Measurements from ENCODE around the gene POLR3B. TPM values are rescaled to one million over a fixed set of nuclear protein-coding genes. Genes with fewer than 3 reads are reported as not detected.

POLR3B gene
- total RNA-seq = 1 to 10 TPM; 9.1 to 9.2 TPM

DNA sequence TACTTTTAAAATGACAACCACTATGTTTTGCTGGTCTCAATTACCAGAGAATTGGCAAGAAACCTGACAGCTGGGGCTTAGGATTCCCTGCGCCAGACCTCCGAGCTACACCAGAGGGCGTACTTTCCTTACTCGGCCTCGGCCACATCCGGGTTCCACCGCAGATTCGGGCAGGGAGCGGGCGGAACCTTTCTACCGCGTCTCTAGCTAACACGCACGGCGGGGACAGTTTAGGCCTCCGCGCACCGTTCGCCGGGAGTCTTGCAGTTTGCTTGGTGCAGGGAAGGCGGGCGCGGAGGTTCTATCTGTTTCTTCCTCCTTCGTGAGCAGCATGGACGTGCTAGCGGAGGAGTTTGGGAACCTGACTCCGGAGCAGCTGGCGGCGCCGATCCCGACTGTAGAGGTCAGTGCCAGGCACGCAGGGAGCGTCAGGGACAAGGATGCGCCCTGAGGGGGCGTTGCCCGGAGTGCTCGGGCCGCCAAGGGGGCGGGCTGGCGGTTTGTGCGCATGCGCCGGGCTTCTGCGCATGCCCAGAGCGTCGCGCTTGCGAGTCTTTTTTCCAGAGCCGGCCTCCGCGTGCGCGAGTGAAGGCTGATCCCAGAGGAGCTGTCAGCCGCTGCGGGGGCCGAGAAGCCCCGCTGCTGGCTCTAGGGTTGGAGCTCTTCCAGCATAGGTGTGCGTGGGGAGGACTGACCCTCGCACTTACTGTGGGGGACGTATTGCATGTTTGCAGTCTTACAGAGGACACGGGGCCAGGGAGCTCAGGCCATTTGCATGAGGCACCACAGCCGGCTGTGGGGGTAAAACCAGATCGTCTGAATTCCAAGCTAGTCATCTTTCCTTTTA, at the start of gene POLR3B:
POLR3B (plus strand) TSS at position 200 of the 847 bp plus-strand sequence; CDS start at position 332, 132 bp downstream.
- DNase-seq (peak; percentile 96 to 97 (median 96)), ATAC-seq (peak; percentile 94)
- H3K4me3 ChIP-seq = peak within 1 kb of the TSS; percentile 40 to 76
- intact Hi-C loops (cut with DNase I) = no loop called here
- H3K4me1 ChIP-seq = peaks cover 34% of the 10 kb centered on the region
- 0% methylated on average over 15 to 61 of the region's 63 CpGs for WGBS, 2 donors
- H3K9me3 ChIP-seq = no peaks in the 10 kb centered on the region
- peak; percentile 77 to 92 (median 90) for TF ChIP-seq POLR2A (IDR thresholded peaks at IDR 0.05)
- TF ChIP-seq, protein P1, sequence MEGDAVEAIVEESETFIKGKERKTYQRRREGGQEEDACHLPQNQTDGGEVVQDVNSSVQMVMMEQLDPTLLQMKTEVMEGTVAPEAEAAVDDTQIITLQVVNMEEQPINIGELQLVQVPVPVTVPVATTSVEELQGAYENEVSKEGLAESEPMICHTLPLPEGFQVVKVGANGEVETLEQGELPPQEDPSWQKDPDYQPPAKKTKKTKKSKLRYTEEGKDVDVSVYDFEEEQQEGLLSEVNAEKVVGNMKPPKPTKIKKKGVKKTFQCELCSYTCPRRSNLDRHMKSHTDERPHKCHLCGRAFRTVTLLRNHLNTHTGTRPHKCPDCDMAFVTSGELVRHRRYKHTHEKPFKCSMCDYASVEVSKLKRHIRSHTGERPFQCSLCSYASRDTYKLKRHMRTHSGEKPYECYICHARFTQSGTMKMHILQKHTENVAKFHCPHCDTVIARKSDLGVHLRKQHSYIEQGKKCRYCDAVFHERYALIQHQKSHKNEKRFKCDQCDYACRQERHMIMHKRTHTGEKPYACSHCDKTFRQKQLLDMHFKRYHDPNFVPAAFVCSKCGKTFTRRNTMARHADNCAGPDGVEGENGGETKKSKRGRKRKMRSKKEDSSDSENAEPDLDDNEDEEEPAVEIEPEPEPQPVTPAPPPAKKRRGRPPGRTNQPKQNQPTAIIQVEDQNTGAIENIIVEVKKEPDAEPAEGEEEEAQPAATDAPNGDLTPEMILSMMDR (IDR thresholded peaks at IDR 0.05) = peak; percentile 55 to 96 (median 94)
- no peaks in the 10 kb centered on the region for H3K27me3 ChIP-seq
- H3K27ac ChIP-seq = peak within 1 kb of the TSS; percentile 86 to 94 (median 90)
- H3K36me3 ChIP-seq (replicated peaks in 1 of 2; ENCODE audit: insufficient read depth in 1 of 2, low read depth in 2 of 2) = no peaks in the 10 kb centered on the region

DNA sequence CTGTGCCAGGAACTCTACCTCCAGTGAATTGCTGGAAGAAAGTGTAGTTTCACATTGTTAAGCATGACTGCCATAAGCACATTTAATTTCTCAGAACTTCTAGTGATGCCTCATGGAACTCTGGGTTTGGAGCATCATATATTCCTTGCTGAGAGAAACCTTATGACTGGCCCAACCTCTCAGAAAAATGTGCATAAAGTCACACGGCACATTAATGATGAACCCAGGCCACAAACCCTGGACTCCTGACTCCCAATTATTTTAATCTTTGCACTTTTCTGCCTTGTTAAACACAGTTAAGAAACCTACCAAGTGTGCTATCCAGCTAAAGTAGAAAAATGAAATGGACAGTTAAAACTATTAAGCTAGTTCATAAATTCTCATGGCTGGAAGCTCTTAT, 49.4 kb upstream of the POLR3B start:
- H3K27ac ChIP-seq = no peak overlapping the region

DNA sequence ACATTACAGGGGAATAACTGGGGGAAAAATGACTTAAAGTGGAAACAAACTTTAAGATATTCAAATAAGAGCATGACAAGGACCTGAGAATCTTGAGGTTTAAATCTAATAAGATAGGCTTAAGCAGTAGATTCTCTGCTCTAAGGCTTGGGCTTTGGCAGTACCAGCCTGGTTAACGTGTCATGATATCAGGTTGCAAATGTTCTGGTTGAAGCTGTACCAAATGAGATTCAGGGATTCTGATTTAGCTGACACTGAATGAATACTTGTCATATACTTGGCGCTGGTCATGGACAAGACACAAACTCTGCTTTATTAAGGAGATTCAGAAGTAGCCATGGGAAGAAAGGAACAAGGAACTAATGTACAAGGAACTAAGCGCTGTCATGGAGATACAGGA, 48.9 kb upstream of the POLR3B start:
- TF ChIP-seq POLR2A (IDR thresholded peaks at IDR 0.05) = no peak
- Histone ChIP-seq H3K36me3 (replicated peaks in 1 of 2; ENCODE audit: insufficient read depth in 1 of 2, low read depth in 2 of 2) (no peaks in the 10 kb centered on the region), H3K4me1 (peaks cover 22% of the 10 kb centered on the region), H3K27me3 (no peaks in the 10 kb centered on the region), H3K4me3 (no peak overlapping the region), H3K9me3 (no peaks in the 10 kb centered on the region), H3K27ac (no peak overlapping the region)
- ATAC-seq (no peak), DNase-seq (no peak)
- intact Hi-C loops (cut with DNase I) = no loop called here
- 87 to 90% methylated on average over 3 of the region's 3 CpGs for WGBS, 2 donors

More for the DNA sequence above, 49.4 kb upstream of the POLR3B start:
- Histone ChIP-seq H3K9me3 (no peaks in the 10 kb centered on the region), H3K36me3 (replicated peaks in 1 of 2; ENCODE audit: insufficient read depth in 1 of 2, low read depth in 2 of 2) (no peaks in the 10 kb centered on the region), H3K4me3 (no peak overlapping the region), H3K4me1 (peaks cover 22% of the 10 kb centered on the region), H3K27me3 (no peaks in the 10 kb centered on the region)
- TF ChIP-seq POLR2A (IDR thresholded peaks at IDR 0.05) = no peak
- TF ChIP-seq, protein P1 (IDR thresholded peaks at IDR 0.05) = no peak
- WGBS, 2 donors = 90 to 92% methylated on average over 1 of the region's 1 CpG
- ATAC-seq (no peak), DNase-seq (no peak)
- intact Hi-C loops (cut with DNase I) = no loop called here

DNA sequence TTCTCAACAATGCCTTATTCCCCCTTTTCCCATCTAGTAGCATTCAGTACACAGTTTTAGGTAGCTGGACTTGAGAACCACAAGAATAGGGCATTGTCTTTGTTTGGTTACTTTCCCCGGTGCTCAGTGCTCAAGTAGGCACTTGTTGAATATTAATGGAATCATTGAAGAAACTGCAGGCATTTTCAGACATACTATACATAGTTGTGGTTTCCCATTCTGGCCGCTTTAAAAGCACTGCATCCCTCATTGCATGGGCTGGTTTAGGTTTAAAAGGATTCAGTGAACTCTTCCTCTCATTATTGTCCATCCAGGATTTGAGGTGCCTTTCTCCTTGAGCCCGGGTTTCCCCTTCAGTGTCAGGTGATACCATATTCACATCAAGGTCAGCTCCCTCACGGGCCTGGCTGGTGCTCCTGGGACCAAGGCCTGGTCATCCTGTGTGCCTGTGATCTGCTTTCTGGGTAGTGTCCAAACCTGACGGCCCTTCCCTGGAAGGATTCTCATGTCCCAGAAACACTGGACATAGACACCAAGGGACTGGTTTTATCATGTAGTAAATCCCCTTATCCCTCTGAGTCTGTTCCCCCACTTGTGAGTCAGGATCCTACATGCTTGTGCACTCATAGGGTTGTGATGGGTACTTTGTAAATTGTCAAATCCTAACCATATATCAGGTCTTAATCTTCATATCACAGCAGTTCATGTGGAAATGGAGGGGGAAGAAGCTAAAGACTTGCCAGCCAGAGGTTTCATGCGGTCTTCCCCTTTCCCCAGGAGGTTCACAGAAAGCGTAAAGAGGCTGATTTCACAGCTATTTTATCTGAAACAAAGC, 47.7 kb upstream of the POLR3B start:
- 58 to 61% methylated on average over 7 of the region's 7 CpGs for WGBS, 2 donors
- intact Hi-C loops (cut with DNase I) = no loop called here
- Histone ChIP-seq H3K4me1 (peaks cover 9% of the 10 kb centered on the region), H3K27ac (no peak overlapping the region), H3K27me3 (no peaks in the 10 kb centered on the region), H3K9me3 (no peaks in the 10 kb centered on the region), H3K4me3 (no peak overlapping the region), H3K36me3 (replicated peaks in 1 of 2; ENCODE audit: insufficient read depth in 1 of 2, low read depth in 2 of 2) (no peaks in the 10 kb centered on the region)
- no peak for TF ChIP-seq POLR2A (IDR thresholded peaks at IDR 0.05)
- TF ChIP-seq, protein P1 (IDR thresholded peaks at IDR 0.05) = no peak
- DNase-seq (no peak), ATAC-seq (no peak)

DNA sequence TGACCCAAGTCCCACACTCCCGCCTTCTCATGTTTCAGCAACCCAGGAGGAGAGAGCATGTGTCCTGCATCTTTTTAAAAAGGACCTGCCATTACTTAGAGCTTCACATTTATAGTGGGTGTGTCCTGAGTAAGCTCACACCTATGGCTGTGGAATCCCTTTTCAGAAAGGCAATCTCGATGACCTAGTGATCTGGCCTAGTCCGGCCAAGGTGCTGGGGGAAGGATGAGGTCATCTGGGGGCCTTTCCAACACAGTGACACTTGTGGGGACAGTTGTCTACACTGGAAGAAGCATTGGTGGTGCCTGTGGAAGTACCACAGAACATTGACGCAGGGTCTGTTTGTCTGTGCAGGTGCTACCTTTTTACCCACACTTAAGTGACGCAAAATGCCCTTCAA, 46.9 kb upstream of the POLR3B start:
- no peak for TF ChIP-seq POLR2A (IDR thresholded peaks at IDR 0.05)
- ATAC-seq (no peak), DNase-seq (no peak)
- Histone ChIP-seq H3K27ac (no peak overlapping the region), H3K27me3 (no peaks in the 10 kb centered on the region), H3K9me3 (no peaks in the 10 kb centered on the region), H3K4me3 (no peak overlapping the region), H3K4me1 (peaks cover 9% of the 10 kb centered on the region), H3K36me3 (replicated peaks in 1 of 2; ENCODE audit: insufficient read depth in 1 of 2, low read depth in 2 of 2) (peaks cover 0 to 2% of the 10 kb centered on the region in 2 donors)
- WGBS, 2 donors = 82 to 85% methylated on average over 5 of the region's 5 CpGs
- intact Hi-C loops (cut with DNase I) = no loop called here
